ENCODE measurements around the gene BEND3. TPM values are rescaled to one million over a fixed set of nuclear protein-coding genes. Genes with fewer than 3 reads are reported as not detected.
A peak's percentile ranks its signal among the peaks of the same experiment; 100 is the strongest.
"Not testable (repeated sequence)": the region's sequence is repeated elsewhere in the genome, so short reads cannot be mapped to it uniquely, and the experiment has no call there.

The BEND3 gene
- total RNA-seq = 1 to 10 TPM; 4.0 TPM

GRCh38 chr6:107114926-107115694 is at the start of gene BEND3:
TSS of gene BEND3 (minus strand) at chr6:107115515. CDS start at chr6:107099285, 16,230 bp downstream.
- Histone ChIP-seq H3K36me3 (no peaks in the 10 kb centered on the region), H3K27me3 (replicated peaks; ENCODE audit: insufficient read depth) (no peaks in the 10 kb centered on the region), H3K4me3 (peak within 1 kb of the TSS; percentile 58 to 72), H3K27ac (peak within 1 kb of the TSS; percentile 73 to 74), H3K4me1 (replicated peaks) (no peaks in the 10 kb centered on the region), H3K9me3 (no peaks in the 10 kb centered on the region)
- intact Hi-C loops (cut with DNase I) = loop anchor here (1.0 kb wide), 1 partner anchor 87 kb away; the partner anchor contains the start of gene MTRES1
- TF ChIP-seq CTCF (IDR thresholded peaks at IDR 0.05) = no peak
- TF ChIP-seq POLR2AphosphoS5 (IDR thresholded peaks at IDR 0.05) = no peak
- TF ChIP-seq POLR2A (IDR thresholded peaks at IDR 0.05) = no peak
- 0% methylated on average over 44 of the region's 109 CpGs for WGBS
- peak; percentile 9 for DNase-seq (ENCODE audit: low spot score)

GRCh38 chr6:107164299-107164698 is 49.0 kb upstream of the BEND3 start:
- DNase-seq (ENCODE audit: low spot score); H3K4me3 ChIP-seq; H3K4me1 ChIP-seq (replicated peaks); intact Hi-C loops (cut with DNase I); H3K36me3 ChIP-seq; H3K27me3 ChIP-seq (replicated peaks; ENCODE audit: insufficient read depth); H3K9me3 ChIP-seq; H3K27ac ChIP-seq: not testable (repeated sequence)
- 96% methylated on average over 3 of the region's 5 CpGs for WGBS

- WGBS = 97% methylated on average over 3 of the region's 3 CpGs
Measured at GRCh38 chr6:107161521-107161920, 46.2 kb upstream of the BEND3 start.

GRCh38 chr6:107156617-107157016 is 41.3 kb upstream of the BEND3 start:
- no peaks in the 10 kb centered on the region for H3K9me3 ChIP-seq
- peaks cover 3% of the 10 kb centered on the region for H3K4me1 ChIP-seq (replicated peaks)
- no peak overlapping the region for H3K4me3 ChIP-seq
- WGBS = 84% methylated on average over 2 of the region's 2 CpGs
- no peaks in the 10 kb centered on the region for H3K27me3 ChIP-seq (replicated peaks; ENCODE audit: insufficient read depth)
- TF ChIP-seq POLR2AphosphoS5 (IDR thresholded peaks at IDR 0.05) = no peak
- no peak for TF ChIP-seq CTCF (IDR thresholded peaks at IDR 0.05)
- intact Hi-C loops (cut with DNase I) = no loop called here
- no peak for DNase-seq (ENCODE audit: low spot score)
- H3K27ac ChIP-seq = no peak overlapping the region
- H3K36me3 ChIP-seq = no peaks in the 10 kb centered on the region

More at GRCh38 chr6:107161521-107161920, 46.2 kb upstream of the BEND3 start:
- H3K36me3 ChIP-seq = no peaks in the 10 kb centered on the region
- TF ChIP-seq CTCF (IDR thresholded peaks at IDR 0.05) (no peak), POLR2A (IDR thresholded peaks at IDR 0.05) (no peak), POLR2AphosphoS5 (IDR thresholded peaks at IDR 0.05) (no peak)
- no peak overlapping the region for H3K4me3 ChIP-seq
- H3K4me1 ChIP-seq (replicated peaks) = no peaks in the 10 kb centered on the region
- no peak for DNase-seq (ENCODE audit: low spot score)
- no peaks in the 10 kb centered on the region for H3K9me3 ChIP-seq
- no peaks in the 10 kb centered on the region for H3K27me3 ChIP-seq (replicated peaks; ENCODE audit: insufficient read depth)
- no peak overlapping the region for H3K27ac ChIP-seq
- intact Hi-C loops (cut with DNase I) = no loop called here

- TF ChIP-seq POLR2A (IDR thresholded peaks at IDR 0.05) = no peak
- no peak for TF ChIP-seq POLR2AphosphoS5 (IDR thresholded peaks at IDR 0.05)
- no peak for TF ChIP-seq CTCF (IDR thresholded peaks at IDR 0.05)
Measured at GRCh38 chr6:107154801-107155160, 39.5 kb upstream of the BEND3 start.

More at GRCh38 chr6:107154801-107155160, 39.5 kb upstream of the BEND3 start:
- H3K9me3 ChIP-seq = no peaks in the 10 kb centered on the region
- no peaks in the 10 kb centered on the region for H3K36me3 ChIP-seq
- no peak for DNase-seq (ENCODE audit: low spot score)
- peaks cover 3% of the 10 kb centered on the region for H3K4me1 ChIP-seq (replicated peaks)
- intact Hi-C loops (cut with DNase I) = no loop called here
- H3K27ac ChIP-seq = no peak overlapping the region
- no peak overlapping the region for H3K4me3 ChIP-seq
- WGBS = 80% methylated on average over 2 of the region's 2 CpGs
- no peaks in the 10 kb centered on the region for H3K27me3 ChIP-seq (replicated peaks; ENCODE audit: insufficient read depth)
